ENCODE data around the gene ZNF777. TPM values are rescaled to one million over a fixed set of nuclear protein-coding genes. Genes with fewer than 3 reads are reported as not detected.

The ZNF777 gene
- total and polyA plus RNA-seq, 2 experiments from 2014 or later, result 2.8 to 7.9 TPM

DNA sequence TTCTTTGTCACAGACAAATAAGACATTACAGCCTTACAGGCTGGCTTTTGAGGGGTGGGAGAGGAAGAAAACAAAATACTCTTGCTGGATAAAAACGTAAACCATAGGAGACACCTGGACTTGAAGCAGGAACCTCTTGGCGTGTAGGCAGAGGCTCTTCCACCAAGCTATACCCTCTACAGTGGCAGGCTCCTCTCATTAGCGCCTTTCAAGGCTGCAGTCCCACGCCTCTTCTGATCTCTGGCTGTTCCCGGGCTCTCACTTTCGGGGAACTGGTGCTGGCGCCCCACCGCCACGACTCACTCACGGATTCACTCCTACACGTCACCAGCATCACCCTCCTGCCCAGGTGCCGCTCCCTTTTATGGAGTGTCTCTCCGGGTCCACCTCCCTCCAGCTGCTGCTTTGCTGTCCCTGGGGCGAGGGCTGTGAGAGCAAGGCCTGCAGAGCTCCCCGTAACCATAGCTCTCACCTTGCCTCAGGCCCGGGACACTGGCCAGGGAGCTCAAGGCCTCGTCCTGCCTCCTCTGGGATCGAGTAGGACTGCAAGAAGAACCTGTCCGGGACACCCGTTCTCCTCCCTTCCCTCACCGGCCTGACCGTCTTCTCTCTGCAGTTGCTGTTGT is 62.6 kb downstream of the ZNF777 start (continued):
- TF ChIP-seq, protein P1, sequence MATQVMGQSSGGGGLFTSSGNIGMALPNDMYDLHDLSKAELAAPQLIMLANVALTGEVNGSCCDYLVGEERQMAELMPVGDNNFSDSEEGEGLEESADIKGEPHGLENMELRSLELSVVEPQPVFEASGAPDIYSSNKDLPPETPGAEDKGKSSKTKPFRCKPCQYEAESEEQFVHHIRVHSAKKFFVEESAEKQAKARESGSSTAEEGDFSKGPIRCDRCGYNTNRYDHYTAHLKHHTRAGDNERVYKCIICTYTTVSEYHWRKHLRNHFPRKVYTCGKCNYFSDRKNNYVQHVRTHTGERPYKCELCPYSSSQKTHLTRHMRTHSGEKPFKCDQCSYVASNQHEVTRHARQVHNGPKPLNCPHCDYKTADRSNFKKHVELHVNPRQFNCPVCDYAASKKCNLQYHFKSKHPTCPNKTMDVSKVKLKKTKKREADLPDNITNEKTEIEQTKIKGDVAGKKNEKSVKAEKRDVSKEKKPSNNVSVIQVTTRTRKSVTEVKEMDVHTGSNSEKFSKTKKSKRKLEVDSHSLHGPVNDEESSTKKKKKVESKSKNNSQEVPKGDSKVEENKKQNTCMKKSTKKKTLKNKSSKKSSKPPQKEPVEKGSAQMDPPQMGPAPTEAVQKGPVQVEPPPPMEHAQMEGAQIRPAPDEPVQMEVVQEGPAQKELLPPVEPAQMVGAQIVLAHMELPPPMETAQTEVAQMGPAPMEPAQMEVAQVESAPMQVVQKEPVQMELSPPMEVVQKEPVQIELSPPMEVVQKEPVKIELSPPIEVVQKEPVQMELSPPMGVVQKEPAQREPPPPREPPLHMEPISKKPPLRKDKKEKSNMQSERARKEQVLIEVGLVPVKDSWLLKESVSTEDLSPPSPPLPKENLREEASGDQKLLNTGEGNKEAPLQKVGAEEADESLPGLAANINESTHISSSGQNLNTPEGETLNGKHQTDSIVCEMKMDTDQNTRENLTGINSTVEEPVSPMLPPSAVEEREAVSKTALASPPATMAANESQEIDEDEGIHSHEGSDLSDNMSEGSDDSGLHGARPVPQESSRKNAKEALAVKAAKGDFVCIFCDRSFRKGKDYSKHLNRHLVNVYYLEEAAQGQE (IDR thresholded peaks at IDR 0.05; ENCODE audit: unreplicated experiment), result no peak
- TF ChIP-seq NANOG (IDR thresholded peaks at IDR 0.05; ENCODE audit: borderline replicate concordance) (no peak), JUNB (IDR thresholded peaks at IDR 0.05; ENCODE audit: unreplicated experiment) (no peak), POLR2AphosphoS5 (IDR thresholded peaks at IDR 0.05; ENCODE audit: low read depth) (no peak), CREB1 (CRISPR knock-in tag; IDR thresholded peaks at IDR 0.05; ENCODE audit: low read depth) (no peak)
- TF ChIP-seq, protein P2, sequence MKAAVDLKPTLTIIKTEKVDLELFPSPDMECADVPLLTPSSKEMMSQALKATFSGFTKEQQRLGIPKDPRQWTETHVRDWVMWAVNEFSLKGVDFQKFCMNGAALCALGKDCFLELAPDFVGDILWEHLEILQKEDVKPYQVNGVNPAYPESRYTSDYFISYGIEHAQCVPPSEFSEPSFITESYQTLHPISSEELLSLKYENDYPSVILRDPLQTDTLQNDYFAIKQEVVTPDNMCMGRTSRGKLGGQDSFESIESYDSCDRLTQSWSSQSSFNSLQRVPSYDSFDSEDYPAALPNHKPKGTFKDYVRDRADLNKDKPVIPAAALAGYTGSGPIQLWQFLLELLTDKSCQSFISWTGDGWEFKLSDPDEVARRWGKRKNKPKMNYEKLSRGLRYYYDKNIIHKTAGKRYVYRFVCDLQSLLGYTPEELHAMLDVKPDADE (IDR thresholded peaks at IDR 0.05), result no peak

DNA sequence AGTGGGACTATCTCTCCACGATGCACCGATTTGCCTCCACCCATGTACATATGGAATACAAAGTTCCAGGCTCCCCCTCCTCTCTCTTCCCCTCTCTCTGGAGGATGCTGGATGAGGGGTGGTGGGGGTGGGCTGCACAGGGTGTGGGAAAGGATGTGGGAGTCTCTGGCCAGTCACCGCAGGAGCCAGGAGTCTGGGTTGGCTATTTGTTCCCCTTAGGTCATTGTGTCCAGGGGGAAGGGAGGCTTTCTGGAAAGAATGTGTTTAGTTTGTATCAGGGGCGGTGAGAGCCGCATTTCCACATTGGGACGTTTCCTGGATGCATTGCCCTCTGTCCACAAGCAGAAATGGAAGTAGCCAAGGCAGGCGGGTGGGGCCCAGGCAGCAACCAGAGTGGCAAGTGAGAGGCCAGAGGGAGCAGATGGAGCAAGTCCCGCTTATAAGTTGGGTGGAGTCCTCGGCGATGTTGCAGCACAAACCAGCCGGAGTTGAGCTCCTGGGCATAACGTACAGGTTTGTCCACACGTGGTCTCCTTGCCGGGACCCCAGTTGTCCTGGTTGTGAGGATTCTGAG is 63.3 kb downstream of the ZNF777 start:
- Histone ChIP-seq H3K4me1 (ENCODE audit: insufficient read depth) (peaks cover 8% of the 10 kb centered on the region), H3K79me2 (replicated peaks; ENCODE audit: insufficient read depth) (no peaks in the 10 kb centered on the region), H3F3A (replicated peaks; ENCODE audit: low read depth) (no peaks in the 10 kb centered on the region), H3K4me2 (no peak overlapping the region), H3K4me3 (no peak overlapping the region), H3K27me3 (ENCODE audit: insufficient read depth) (no peaks in the 10 kb centered on the region), H3K36me3 (ENCODE audit: insufficient read depth) (no peaks in the 10 kb centered on the region), H2AFZ (peak overlapping the region; percentile 59; the same call in 1 of the 2 replicates), H3K27ac (ENCODE audit: low read depth) (no peak overlapping the region), H4K20me1 (replicated peaks; ENCODE audit: insufficient read depth) (no peaks in the 10 kb centered on the region), H3K9me2 (ENCODE audit: insufficient read depth) (no peaks in the 10 kb centered on the region)
- H3K36me3 Mint-ChIP-seq (ENCODE audit: low read depth), result no peaks in the 10 kb centered on the region
- H3K4me1 Mint-ChIP-seq, result peaks cover 9% of the 10 kb centered on the region
- peaks cover 4% of the 10 kb centered on the region; the same call in 1 of the 3 replicates for H3K9me3 Mint-ChIP-seq
- no peak for ATAC-seq
- no peak overlapping the region for H3K4me3 Mint-ChIP-seq
- no peak for DNase-seq (ENCODE audit: low spot score)
- peaks cover 3% of the 10 kb centered on the region for H3K27me3 Mint-ChIP-seq (ENCODE audit: insufficient read depth, low read depth, poor library complexity)
- TF ChIP-seq, protein P3, sequence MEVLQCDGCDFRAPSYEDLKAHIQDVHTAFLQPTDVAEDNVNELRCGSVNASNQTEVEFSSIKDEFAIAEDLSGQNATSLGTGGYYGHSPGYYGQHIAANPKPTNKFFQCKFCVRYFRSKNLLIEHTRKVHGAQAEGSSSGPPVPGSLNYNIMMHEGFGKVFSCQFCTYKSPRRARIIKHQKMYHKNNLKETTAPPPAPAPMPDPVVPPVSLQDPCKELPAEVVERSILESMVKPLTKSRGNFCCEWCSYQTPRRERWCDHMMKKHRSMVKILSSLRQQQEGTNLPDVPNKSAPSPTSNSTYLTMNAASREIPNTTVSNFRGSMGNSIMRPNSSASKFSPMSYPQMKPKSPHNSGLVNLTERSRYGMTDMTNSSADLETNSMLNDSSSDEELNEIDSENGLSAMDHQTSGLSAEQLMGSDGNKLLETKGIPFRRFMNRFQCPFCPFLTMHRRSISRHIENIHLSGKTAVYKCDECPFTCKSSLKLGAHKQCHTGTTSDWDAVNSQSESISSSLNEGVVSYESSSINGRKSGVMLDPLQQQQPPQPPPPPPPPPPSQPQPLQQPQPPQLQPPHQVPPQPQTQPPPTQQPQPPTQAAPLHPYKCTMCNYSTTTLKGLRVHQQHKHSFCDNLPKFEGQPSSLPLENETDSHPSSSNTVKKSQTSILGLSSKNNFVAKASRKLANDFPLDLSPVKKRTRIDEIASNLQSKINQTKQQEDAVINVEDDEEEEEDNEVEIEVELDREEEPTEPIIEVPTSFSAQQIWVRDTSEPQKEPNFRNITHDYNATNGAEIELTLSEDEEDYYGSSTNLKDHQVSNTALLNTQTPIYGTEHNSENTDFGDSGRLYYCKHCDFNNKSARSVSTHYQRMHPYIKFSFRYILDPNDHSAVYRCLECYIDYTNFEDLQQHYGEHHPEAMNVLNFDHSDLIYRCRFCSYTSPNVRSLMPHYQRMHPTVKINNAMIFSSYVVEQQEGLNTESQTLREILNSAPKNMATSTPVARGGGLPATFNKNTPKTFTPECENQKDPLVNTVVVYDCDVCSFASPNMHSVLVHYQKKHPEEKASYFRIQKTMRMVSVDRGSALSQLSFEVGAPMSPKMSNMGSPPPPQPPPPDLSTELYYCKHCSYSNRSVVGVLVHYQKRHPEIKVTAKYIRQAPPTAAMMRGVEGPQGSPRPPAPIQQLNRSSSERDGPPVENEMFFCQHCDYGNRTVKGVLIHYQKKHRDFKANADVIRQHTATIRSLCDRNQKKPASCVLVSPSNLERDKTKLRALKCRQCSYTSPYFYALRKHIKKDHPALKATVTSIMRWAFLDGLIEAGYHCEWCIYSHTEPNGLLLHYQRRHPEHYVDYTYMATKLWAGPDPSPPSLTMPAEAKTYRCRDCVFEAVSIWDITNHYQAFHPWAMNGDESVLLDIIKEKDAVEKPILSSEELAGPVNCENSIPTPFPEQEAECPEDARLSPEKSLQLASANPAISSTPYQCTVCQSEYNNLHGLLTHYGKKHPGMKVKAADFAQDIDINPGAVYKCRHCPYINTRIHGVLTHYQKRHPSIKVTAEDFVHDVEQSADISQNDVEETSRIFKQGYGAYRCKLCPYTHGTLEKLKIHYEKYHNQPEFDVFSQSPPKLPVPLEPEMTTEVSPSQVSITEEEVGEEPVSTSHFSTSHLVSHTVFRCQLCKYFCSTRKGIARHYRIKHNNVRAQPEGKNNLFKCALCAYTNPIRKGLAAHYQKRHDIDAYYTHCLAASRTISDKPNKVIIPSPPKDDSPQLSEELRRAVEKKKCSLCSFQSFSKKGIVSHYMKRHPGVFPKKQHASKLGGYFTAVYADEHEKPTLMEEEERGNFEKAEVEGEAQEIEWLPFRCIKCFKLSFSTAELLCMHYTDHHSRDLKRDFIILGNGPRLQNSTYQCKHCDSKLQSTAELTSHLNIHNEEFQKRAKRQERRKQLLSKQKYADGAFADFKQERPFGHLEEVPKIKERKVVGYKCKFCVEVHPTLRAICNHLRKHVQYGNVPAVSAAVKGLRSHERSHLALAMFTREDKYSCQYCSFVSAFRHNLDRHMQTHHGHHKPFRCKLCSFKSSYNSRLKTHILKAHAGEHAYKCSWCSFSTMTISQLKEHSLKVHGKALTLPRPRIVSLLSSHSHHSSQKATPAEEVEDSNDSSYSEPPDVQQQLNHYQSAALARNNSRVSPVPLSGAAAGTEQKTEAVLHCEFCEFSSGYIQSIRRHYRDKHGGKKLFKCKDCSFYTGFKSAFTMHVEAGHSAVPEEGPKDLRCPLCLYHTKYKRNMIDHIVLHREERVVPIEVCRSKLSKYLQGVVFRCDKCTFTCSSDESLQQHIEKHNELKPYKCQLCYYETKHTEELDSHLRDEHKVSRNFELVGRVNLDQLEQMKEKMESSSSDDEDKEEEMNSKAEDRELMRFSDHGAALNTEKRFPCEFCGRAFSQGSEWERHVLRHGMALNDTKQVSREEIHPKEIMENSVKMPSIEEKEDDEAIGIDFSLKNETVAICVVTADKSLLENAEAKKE (CRISPR knock-in tag; IDR thresholded peaks at IDR 0.05), result no peak
- TF ChIP-seq STAT1 (IDR thresholded peaks at IDR 0.05; ENCODE audit: unreplicated experiment), result no peak
- TF ChIP-seq, protein P2 (IDR thresholded peaks at IDR 0.05), result no peak
- no peak for TF ChIP-seq EZH2 (IDR thresholded peaks at IDR 0.05; ENCODE audit: low read depth, unreplicated experiment)
- no peak for TF ChIP-seq NANOG (IDR thresholded peaks at IDR 0.05; ENCODE audit: borderline replicate concordance)
- TF ChIP-seq ZNF114 (CRISPR knock-in tag; IDR thresholded peaks at IDR 0.05), result no peak
- TF ChIP-seq POLR2AphosphoS5 (IDR thresholded peaks at IDR 0.05; ENCODE audit: low read depth), result no peak
- no peak for TF ChIP-seq ZNF331 (CRISPR knock-in tag; IDR thresholded peaks at IDR 0.05; ENCODE audit: low read depth)
- H3K27ac Mint-ChIP-seq, result no peak overlapping the region

Measured in GM23338 (cell line).